ENCODE measurements around the gene UCK2.

- no peak for TF ChIP-seq CTCF (IDR thresholded peaks at IDR 0.05; ENCODE audit: control extremely low read depth in 1 of 3, insufficient read depth in 1 of 3, low read depth in 1 of 3, low read length in 3 of 3)
- TF ChIP-seq CREB1 (IDR thresholded peaks at IDR 0.05), result no peak
- TF ChIP-seq CHD2 (IDR thresholded peaks at IDR 0.05; ENCODE audit: low read length), result no peak
- TF ChIP-seq EP300 (IDR thresholded peaks at IDR 0.05; ENCODE audit: borderline replicate concordance in 1 of 2, low read depth in 2 of 2, low read length in 2 of 2), result no peak
- TF ChIP-seq RXRA (IDR thresholded peaks at IDR 0.05; ENCODE audit: insufficient read depth, low read depth, low read length), result no peak
- no peak for TF ChIP-seq FOSL1 (IDR thresholded peaks at IDR 0.05; ENCODE audit: insufficient read depth, low read depth, low read length)
- TF ChIP-seq EZH2 (IDR thresholded peaks at IDR 0.05; ENCODE audit: low read depth, low read length, severe bottlenecking), result no peak
- TF ChIP-seq POLR2AphosphoS5 (IDR thresholded peaks at IDR 0.05; ENCODE audit: low read depth, low read length), result no peak
- no peak for TF ChIP-seq YY1 (IDR thresholded peaks at IDR 0.05; ENCODE audit: low read depth, low read length)
- no peak for TF ChIP-seq BRCA1 (IDR thresholded peaks at IDR 0.05; ENCODE audit: low read depth, low read length)
Measured at GRCh38 chr1:165882168-165882837, 54.9 kb downstream of the UCK2 start.

Data from H1 (cell line).